Measurements from ENCODE around the gene ARHGEF16.

DNA sequence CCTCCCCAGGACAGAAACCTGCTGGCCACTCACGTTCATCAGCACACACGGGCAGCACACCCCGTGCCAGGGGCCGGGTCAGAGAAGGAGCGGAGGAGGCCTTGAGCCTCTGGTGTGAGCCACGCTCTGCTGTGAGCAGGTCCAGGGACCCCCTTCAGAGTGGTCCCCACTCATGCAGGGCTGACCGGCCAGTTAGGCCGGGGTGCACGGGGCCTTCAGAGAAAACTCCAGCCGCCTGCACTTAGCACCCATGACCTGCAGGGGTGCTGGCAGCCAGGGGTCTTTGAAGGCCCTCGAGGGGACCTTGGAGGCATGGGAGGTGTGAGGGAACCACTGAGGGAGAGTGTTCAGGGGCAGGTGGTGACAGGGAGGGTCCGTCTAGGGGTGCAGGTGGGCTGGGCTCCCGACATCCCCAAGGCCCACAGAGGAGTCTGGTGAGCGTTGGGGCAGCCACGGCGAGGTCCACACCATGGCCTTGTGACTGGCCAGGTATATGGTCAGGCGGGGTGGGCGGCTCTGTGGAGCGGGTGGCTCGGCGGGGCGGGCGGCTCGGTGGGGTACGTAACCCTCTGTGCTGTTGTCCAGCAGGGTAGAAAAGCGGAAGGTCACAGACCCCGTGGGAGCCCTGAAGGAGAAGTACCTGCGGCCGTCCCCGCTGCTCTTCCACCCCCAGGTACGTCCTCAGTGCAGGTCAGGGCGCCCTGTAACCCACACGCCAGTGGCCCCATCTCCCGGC, 40.3 kb upstream of the ARHGEF16 start:
- TF ChIP-seq POLR2A (IDR thresholded peaks at IDR 0.05; ENCODE audit: low read length) (no peak), GATA1 (IDR thresholded peaks at IDR 0.05; ENCODE audit: low read depth, low read length) (no peak)
